DMS 273 (cell line): ENCODE results near the gene CDIPT.
"Not testable (repeated sequence)": the region's sequence is repeated elsewhere in the genome, so short reads cannot be mapped to it uniquely, and the experiment has no call there.

Source experiments
- DNase-seq: peaks from one replicate; lab custom pipeline; 2025; ENCODE audit not compliant: unreplicated experiment; lab: John Stamatoyannopoulos, UW

Gene CDIPT, protein sequence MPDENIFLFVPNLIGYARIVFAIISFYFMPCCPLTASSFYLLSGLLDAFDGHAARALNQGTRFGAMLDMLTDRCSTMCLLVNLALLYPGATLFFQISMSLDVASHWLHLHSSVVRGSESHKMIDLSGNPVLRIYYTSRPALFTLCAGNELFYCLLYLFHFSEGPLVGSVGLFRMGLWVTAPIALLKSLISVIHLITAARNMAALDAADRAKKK

GRCh38 chr16:29862884-29863668 is at the start of gene CDIPT:
TSS of gene CDIPT (minus strand) at chr16:29863226. CDS start at chr16:29862857, 369 bp downstream.
- peak; percentile 99 for DNase-seq

- DNase-seq, result no peak
These were observed 49.1 kb upstream of the CDIPT start for GRCh38 chr16:29912087-29912486.

DNA sequence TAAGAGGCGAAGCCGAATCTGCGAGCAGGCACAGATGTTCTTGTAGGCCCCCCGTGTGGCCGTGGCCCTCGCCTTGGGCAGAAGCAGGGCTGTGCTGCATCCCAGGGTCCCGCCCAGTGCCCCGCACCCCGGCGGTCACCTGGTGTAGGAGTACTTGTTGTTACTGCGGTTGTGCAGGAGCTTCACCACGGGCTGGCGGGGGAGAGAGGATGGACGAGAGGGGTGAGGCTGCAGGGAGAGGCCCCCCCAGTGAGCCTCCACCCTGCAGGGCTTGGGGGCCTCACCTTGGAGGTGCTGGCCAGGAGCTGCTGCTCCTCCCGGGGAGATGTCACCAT is 48.6 kb upstream of the CDIPT start:
- DNase-seq, result no peak

GRCh38 chr16:29910819-29911675 is 48.0 kb upstream of the CDIPT start:
- DNase-seq, result no peak

DNA sequence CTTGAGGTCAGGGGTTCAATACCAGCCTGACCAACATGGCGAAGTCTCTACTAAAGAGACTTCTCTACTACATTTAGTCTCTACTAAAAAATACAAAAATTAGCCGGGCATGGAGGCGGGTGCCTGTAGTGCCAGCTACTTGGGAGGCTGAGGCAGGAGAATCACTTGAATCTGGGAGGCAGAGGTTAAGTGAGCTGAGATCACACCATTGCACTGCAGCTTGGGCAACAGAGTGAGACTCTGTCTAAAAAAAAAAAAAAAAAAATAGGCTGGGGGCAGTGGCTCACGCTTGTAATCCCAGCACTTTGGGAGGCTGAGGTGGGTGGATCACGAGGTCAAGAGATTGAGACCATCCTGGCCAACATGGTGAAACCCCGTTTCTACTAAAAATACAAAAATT is 46.8 kb upstream of the CDIPT start:
- not testable (repeated sequence) for DNase-seq

- DNase-seq, result no peak
These were observed 46.4 kb upstream of the CDIPT start for GRCh38 chr16:29909391-29909790.

DNA sequence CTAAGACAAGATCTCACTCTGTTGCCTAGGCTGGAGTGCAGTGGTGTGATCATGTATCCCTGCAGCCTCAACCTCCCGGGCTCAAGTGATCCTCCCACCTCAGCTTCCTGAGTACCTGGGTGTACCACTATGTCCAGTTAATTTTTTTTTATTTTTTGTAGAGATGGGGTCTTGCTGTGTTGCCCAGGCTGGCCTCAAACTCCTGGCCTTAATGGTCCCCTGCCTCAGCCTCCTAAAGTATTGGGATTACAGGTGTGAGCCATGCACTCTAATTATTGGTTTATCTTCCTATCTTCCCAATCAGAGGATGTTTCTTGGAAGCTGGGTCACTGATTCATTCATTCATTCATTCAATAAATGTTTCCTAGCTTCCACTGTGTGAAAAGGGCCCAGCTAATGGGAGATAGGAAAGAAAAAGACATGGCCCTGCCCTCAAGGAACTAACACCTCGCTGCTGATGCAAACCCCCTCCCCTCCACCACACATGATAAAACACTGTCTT is 45.7 kb upstream of the CDIPT start:
- DNase-seq, result no peak

GRCh38 chr16:29907973-29908372 is 44.9 kb upstream of the CDIPT start:
- no peak for DNase-seq

DNA sequence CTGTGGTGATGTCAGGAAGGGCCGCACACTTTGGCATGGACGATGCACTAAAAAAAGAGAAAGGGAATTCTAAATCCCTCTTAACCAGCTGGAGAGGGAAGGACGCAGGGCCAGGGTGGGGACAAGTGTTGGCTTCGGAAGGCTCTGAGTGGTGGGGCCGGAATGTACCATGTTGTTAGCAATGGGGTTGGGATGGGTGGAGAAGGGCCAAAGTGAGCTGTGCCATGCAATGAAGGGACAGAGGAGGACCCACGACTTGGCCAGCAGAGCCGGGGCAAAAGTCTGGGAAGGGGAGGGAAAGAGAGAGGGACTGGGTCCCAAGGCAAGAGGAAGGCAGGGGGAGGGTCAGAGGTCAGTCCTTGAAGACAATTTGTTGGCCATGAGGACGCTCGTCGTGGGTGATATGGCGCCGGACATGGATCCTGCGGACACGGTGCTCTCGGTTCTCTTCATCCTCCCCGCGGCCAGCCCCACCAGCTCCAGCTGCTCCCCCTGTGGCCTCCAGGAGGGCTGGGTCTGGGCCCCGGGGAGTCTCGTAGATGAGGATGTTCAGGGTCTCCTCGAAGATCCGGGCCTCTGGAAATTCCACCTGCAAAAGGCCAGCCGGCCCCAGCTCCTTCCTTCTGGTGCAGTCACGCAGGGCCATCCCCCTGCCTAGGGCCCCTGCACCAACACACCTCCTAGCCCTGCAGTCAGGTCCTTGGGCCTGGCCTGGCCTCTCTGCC is 43.7 kb upstream of the CDIPT start:
- DNase-seq, result no peak

DNA sequence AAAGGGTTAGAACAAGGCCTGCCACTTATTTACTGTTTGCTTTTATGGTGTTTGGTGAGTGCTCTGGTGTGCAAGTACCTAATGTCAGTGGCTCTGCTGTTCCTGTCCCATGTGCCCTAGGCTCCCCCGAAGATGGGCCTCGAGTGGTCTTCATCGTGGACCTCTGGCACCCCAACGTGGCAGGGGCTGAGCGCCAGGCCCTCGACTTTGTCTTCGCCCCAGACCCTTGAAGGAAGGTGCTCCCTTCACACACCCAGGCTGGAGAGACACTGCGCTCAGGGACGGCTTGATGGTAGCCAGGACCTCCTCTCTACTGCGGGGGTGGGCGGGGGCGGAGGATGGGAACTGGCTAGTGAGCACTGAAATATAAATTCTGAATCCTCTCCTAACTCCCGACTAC is 42.6 kb upstream of the CDIPT start:
- no peak for DNase-seq

GRCh38 chr16:29904947-29905346 is 41.9 kb upstream of the CDIPT start:
- DNase-seq, result no peak

DNA sequence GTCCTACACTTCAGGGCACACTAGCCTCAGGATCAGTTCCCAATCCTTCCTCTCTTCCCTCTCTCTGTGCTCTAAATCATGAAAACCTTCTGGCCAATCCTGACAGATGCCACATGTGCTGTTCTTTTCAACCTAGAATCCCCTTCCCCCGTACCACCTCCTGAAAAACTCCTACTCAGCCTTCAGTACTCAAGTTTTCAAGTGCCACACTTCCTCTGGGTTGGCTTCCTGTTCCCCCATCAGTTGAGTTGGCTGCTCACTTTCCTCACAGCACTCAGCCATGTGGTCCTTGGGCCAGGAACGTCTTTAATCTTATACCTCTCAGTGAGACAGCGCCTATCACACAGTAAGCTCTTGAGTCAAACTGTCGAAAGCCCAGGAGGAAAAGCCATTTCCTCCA is 40.6 kb upstream of the CDIPT start:
- peak; percentile 30 for DNase-seq

DNA sequence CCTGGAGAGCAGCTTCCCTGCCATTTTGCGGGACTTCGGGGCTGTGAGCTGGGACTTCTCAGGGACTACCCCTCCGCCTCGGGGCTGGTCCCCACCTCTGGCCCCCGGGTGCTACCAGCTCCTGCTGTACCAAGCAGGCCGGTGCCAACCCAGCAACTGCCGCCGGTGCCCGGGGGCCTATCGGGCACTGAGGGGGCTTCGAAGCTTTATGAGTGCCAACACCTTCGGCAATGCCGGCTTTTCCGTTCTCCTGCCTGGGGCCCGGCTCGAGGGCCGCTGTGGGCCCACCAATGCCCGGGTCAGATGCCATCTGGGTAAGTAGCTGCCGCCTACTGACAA is 38.5 kb upstream of the CDIPT start:
- DNase-seq, result no peak

- DNase-seq, result no peak
These were observed 38.0 kb upstream of the CDIPT start for GRCh38 chr16:29900888-29901606.

DNA sequence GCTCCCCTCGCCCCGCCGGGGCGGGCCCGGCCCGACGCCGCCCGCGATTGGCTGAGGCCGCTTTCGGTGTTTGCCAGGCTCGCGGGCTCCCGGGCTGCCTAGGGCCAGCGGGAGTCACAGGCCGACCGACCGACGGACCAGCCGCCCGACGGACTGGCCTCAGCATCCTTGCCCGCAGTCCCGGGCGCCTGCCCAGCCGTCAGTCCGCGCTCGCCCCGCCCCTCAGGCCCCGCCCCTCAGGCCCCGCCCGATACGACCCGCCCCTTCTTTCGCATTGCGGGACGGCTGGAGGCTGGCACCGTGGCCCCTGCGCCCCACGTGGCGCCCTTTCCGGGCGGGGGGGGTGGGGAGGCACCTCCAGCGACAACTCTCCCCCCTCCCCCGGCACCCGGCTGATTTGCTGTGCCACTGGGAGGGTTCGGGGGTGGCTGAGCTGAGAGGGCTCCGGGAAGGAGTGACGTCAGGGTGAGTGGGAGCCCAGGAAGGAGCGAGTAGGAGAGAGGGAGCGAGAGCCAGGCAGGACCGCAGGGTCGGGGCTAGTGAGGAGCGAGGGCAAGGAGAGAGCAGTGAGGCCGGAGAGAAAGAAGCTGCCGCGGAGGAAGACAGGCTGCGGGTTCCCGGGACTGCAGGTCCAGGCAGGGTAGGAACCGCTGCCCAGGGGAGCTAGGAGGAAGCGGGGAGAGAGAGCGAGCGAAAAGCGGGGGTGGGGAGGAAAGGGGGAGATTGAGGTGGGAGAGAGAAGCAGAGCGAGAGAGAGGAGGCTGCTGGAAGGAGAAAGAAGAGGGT is 37.3 kb upstream of the CDIPT start, which contains the start of gene ASPHD1:
ASPHD1 (plus strand) TSS at position 387 of the 786 bp plus-strand sequence. CDS start 484 bp downstream, outside the sequence.
- peak; percentile 87 for DNase-seq

DNA sequence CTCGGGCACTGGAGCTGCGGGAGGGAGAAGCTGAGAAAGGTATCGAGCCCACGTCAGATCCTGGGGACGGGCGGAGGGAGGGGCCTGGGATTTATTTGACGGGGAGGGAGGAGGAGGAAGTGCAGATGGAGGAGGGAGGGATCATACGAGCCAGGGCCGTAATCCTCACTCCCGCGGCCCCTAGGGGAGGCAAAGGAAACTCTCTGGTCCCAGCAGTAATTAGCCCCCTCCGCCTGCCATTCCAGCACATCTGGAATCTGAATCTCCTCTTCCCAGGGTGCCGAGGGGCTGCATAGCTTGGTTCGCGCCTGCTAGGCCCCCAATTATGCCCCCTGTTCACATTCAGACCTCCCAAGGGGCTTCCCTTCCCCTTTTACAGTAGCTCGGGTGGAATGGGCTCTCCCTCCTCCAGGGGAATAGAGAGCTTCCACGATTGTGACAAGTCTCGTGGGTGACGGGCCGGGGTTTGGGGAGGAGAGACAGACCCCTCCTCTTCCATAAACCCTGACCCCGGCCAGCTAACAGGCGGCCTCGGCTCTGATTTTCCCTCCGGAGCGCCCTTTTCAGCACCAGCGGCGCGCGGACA is 36.6 kb upstream of the CDIPT start, which contains the start of gene SEZ6L2:
SEZ6L2 (minus strand) TSS at position 35 of the 586 bp plus-strand sequence. CDS start 531 bp downstream, outside the sequence.
- DNase-seq, result peak; percentile 98

GRCh38 chr16:29898804-29899515 is 35.9 kb upstream of the CDIPT start:
- peak; percentile 85 for DNase-seq

DNA sequence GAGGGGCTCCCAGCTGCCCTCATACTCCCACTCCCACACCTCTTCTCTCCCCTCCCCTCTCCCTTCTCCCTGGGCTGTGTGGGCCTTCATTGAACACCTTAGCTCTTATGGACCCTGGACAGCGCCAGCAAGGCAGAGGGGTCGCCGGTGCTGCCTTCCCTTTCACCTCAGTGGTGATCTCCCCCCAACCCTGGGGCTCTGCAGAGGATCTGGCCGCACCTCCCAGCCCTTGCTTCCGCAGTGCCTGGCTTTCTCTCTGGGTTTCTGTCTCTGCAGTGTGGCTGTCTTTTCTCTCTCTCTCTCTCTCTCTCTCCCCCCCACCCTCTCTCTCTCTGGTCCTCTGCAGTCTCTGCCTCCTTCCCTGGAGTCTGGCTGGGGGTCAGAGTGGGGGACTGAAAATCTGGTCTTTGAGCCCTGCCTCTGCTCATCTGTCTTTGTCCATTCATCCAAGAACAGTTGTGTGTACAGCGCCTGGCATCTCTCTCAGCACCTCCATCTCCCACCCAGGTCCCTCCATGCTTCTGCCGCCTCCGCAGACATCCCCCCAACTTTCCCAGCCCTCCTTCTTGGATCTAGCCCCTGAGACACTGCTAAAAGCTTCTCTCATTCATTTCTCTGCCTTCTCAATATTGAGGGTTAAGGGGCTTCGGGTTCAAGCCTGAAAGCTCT is 35.2 kb upstream of the CDIPT start:
- no peak for DNase-seq
